ENCODE measurements around the gene CGREF1.

DNA sequence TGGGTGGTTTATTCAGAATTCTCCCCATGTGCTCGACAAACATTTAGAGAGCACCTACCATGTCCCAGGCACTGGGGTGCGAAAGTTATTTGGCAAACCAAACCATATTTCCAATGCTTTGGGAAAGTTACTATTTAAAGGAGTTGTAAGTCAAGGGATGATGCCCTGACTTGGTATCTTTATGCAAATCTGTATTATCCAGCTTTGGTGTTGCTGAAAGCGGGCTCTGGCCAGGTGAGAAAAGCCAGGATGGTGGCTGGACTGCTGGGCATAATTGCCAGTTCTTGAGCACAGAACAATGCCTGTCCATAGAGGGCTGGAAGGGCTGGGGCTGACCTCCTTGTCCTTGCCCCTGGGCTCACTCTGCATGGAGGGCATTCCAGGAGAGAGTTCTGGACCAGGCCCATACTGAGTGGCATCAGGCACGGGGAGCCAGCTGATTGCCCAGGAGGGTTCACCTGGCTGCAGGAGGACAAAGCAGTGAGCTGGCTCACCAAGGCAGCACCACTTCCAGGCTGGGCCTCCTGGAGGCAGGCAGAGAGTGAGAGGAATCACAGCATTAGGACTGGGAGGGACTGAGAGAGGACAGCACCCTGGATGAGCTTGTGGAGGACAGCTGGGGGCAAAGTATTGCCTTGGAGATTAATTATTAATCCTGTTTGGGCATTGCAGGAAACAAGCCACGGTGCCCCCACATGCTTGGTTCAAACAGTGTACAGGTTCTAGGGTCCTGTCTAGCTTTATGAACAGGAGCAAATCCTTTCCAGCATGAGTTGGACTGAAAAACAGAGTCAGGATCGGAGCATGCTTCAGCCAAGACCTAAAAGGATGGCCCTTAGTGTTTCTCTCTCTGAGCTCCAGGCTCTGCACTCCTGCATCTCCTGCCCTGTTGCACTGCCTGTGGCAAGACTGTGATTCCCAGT, 25.2 kb downstream of the CGREF1 start:
- TF ChIP-seq CTCF (IDR thresholded peaks at IDR 0.05) (peak in 3 of 6 experiments; percentile 28 to 41 (median 31)), POLR2A (IDR thresholded peaks at IDR 0.05) (peak; percentile 44 to 65)
